Caco-2 (cell line): ENCODE results near the gene ALK. TPM values are rescaled to one million over a fixed set of nuclear protein-coding genes. Genes with fewer than 3 reads are reported as not detected.

Experiments
- BruUV-seq: library from RNA; stranded (reverse); fragments of 400-500 nt; replicated peaks from 2 replicates; lab custom pipeline; 2021; lab: Mats Ljungman, UMichigan
- CTCF ChIA-PET: fragments of 300-600 bp; sonication (Branson Sonifier 250); formaldehyde crosslinking; loops from one replicate; lab custom pipeline; 2022; ENCODE audit warnings: antibody characterized with exemption; lab: Charles Lee
- POLR2A ChIA-PET: fragments of 300-600 bp; sonication (Branson Sonifier 250); formaldehyde crosslinking; loops from one replicate; lab custom pipeline; 2022; ENCODE audit warnings: antibody characterized with exemption; lab: Charles Lee
- DNase-seq, 2 experiments: peaks; one replicate each; pipeline versions ENCODE4 v3.0.0 to v3.0.0-alpha.2; 2020 to 2022
- H3K27me3 ChIP-seq: replicated peaks from 2 replicates; pipeline ENCODE4 v1.6.0; 2011; ENCODE audit warnings: low read length; ENCODE audit not compliant: control insufficient read depth, insufficient read depth
- H3K36me3 ChIP-seq: 2 replicates; pipeline ENCODE4 v1.5.1; 2011; ENCODE audit warnings: low read length; ENCODE audit not compliant: control insufficient read depth, insufficient read depth
- H3K4me1 ChIP-seq: fragments of 250-450 bp; sonication (Bioruptor Pico); 2 replicates; pipeline ENCODE4 v1.5.1; 2020; ENCODE audit warnings: mild to moderate bottlenecking
- H3K4me3 ChIP-seq: 2 replicates; pipeline ENCODE4 v1.5.1; 2011; ENCODE audit warnings: low read depth, mild to moderate bottlenecking, control low read depth, low read length
- H3K9me3 ChIP-seq: fragments of 250-450 bp; sonication (Bioruptor Pico); 2 replicates; pipeline ENCODE4 v1.5.1; 2020; ENCODE audit warnings: mild to moderate bottlenecking, moderate library complexity
- H3K27ac Mint-ChIP-seq: one replicate; pipeline ENCODE4 v1.8.0; 2022; ENCODE audit warnings: mixed read lengths; ENCODE audit not compliant: unreplicated experiment
- H3K27me3 Mint-ChIP-seq: one replicate; pipeline ENCODE4 v1.8.0; 2022; ENCODE audit warnings: mixed read lengths; ENCODE audit not compliant: insufficient read depth, unreplicated experiment
- H3K36me3 Mint-ChIP-seq: one replicate; pipeline ENCODE4 v1.8.0; 2022; ENCODE audit warnings: mild to moderate bottlenecking, mixed read lengths; ENCODE audit not compliant: insufficient read depth, unreplicated experiment
- H3K4me1 Mint-ChIP-seq: one replicate; pipeline ENCODE4 v1.8.0; 2022; ENCODE audit warnings: low read depth, mixed read lengths; ENCODE audit not compliant: unreplicated experiment
- H3K4me3 Mint-ChIP-seq: one replicate; pipeline ENCODE4 v1.8.0; 2022; ENCODE audit warnings: mild to moderate bottlenecking, moderate library complexity, mixed read lengths; ENCODE audit not compliant: unreplicated experiment
- H3K9me3 Mint-ChIP-seq: one replicate; pipeline ENCODE4 v1.8.0; 2022; ENCODE audit warnings: mixed read lengths; ENCODE audit not compliant: unreplicated experiment
- CTCF ChIP-seq, 2 experiments: fragments of 200-600 bp in 1 of 2; IDR thresholded peaks; 1 replicate in 1 of 2; 2 replicates in 1 of 2; pipeline versions ENCODE4 v1.5.1 to v1.8.0; 2011 to 2022; ENCODE audit warnings: antibody characterized with exemption in 1 of 2, control low read depth in 1 of 2, inconsistent platforms in 1 of 2, low read depth in 1 of 2, low read length in 1 of 2, mild to moderate bottlenecking in 1 of 2, moderate library complexity in 1 of 2; ENCODE audit not compliant: insufficient read depth in 1 of 2, severe bottlenecking in 1 of 2, unreplicated experiment in 1 of 2
- intact Hi-C: fragments of 100-400 bp; cut with micrococcal nuclease; formaldehyde crosslinking; loops from one replicate; pipeline ENCODE4 v1.10.0; 2022; ENCODE audit not compliant: unreplicated experiment
- total RNA-seq: library from RNA; stranded (reverse); gene quantifications from 2 replicates; pipeline ENCODE4 v1.2.3, GENCODE V29; 2022

ALK gene
- total RNA-seq, 1 experiment from 2014 or later: 0.11 TPM

DNA sequence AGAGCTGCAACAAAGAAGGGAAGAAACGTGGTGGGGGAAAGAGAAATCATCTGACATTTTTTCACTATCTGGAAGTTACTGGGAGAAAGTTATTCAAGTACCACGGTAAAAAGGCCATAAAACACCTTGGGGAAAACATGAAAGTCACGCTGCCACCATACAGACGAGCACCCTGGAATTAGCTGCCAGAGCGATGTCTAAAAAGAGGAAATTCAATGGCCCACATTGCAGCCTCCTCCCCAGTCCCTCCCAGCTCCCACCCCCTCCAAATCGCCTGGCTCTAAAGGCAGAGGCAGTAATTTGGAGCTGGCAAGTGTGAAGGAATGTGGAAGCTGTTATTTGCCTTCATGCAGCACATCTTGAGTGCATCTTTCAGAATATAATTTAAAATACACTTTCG is 192.0 kb downstream of the ALK start:
- ChIA-PET CTCF (no interaction called here), POLR2A (no interaction called here)
- Mint-ChIP-seq H3K27ac (no peak overlapping the region), H3K4me3 (no peak overlapping the region), H3K4me1 (no peaks in the 10 kb centered on the region), H3K9me3 (no peaks in the 10 kb centered on the region), H3K36me3 (no peaks in the 10 kb centered on the region), H3K27me3 (peaks cover 5% of the 10 kb centered on the region)
- Histone ChIP-seq H3K4me3 (no peak overlapping the region), H3K9me3 (no peaks in the 10 kb centered on the region), H3K36me3 (no peaks in the 10 kb centered on the region), H3K4me1 (no peaks in the 10 kb centered on the region), H3K27me3 (peaks cover 1% of the 10 kb centered on the region; the same call in 1 of the 2 replicates)
- DNase-seq: no peak
- no peak for TF ChIP-seq CTCF (IDR thresholded peaks at IDR 0.05; ENCODE audit: insufficient read depth in 1 of 2, low read depth in 1 of 2, low read length in 1 of 2, severe bottlenecking in 1 of 2, unreplicated experiment in 1 of 2)
- intact Hi-C loops: no loop called here
- no TSS peak for BruUV-seq

DNA sequence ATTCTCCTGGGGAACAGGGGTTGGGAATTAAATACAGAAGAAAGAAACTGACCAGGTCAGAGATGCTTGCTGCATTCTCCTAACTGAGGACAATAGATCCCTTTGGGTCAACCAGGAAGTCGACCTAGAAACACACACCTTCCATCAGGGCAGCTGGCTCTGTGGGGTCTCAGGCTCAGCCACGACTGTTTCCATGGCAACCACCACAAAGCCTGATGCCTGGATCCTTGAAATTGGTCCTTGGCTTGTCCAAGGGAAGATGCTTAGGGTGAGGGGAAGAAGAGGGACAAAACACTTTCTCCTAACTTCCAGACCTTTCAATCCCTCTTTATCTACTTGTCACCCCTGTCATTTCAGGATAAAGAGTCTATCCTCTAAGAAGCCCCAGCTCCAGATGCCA is 194.4 kb downstream of the ALK start:
- POLR2A ChIA-PET: no interaction called here
- BruUV-seq: no TSS peak
- Histone ChIP-seq H3K4me1 (no peaks in the 10 kb centered on the region), H3K36me3 (no peaks in the 10 kb centered on the region), H3K9me3 (no peaks in the 10 kb centered on the region), H3K27me3 (peaks cover 1% of the 10 kb centered on the region; the same call in 1 of the 2 replicates), H3K4me3 (no peak overlapping the region)
- peaks cover 17% of the 10 kb centered on the region for H3K27me3 Mint-ChIP-seq
- CTCF ChIA-PET: no interaction called here
- no peak overlapping the region for H3K4me3 Mint-ChIP-seq
- no peak overlapping the region for H3K27ac Mint-ChIP-seq
- no peaks in the 10 kb centered on the region for H3K36me3 Mint-ChIP-seq
- H3K9me3 Mint-ChIP-seq: no peaks in the 10 kb centered on the region
- no peak for DNase-seq
- intact Hi-C loops: no loop called here
- TF ChIP-seq CTCF (IDR thresholded peaks at IDR 0.05; ENCODE audit: insufficient read depth in 1 of 2, low read depth in 1 of 2, low read length in 1 of 2, severe bottlenecking in 1 of 2, unreplicated experiment in 1 of 2): no peak
- no peaks in the 10 kb centered on the region for H3K4me1 Mint-ChIP-seq

DNA sequence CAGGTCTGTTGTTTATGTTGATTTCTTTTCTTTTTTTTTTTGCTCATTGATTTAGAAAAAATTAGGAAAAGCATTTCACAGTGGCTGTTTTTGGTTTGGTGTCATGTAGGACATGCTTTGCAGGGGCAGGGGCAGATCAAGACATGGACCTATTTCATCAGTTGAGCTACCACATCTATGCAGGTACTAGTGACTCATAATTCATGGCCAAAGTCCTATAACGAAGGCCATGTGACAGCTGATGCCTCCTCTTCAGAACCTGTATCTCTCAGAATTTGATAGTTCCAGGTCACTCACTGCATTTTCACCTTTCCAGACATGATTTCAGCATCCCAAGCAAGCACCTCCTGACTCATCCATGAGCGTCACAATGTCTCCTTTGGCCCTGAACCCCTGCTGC is 195.8 kb downstream of the ALK start:
- no peaks in the 10 kb centered on the region for H3K9me3 Mint-ChIP-seq
- H3K27ac Mint-ChIP-seq: no peak overlapping the region
- H3K36me3 Mint-ChIP-seq: no peaks in the 10 kb centered on the region
- TF ChIP-seq CTCF (IDR thresholded peaks at IDR 0.05; ENCODE audit: insufficient read depth in 1 of 2, low read depth in 1 of 2, low read length in 1 of 2, severe bottlenecking in 1 of 2, unreplicated experiment in 1 of 2): no peak
- no peak for DNase-seq
- Histone ChIP-seq H3K27me3 (peaks cover 1% of the 10 kb centered on the region; the same call in 1 of the 2 replicates), H3K36me3 (no peaks in the 10 kb centered on the region), H3K9me3 (no peaks in the 10 kb centered on the region), H3K4me1 (no peaks in the 10 kb centered on the region), H3K4me3 (no peak overlapping the region)
- POLR2A ChIA-PET: no interaction called here
- BruUV-seq: no TSS peak
- CTCF ChIA-PET: no interaction called here
- H3K4me3 Mint-ChIP-seq: no peak overlapping the region
- H3K4me1 Mint-ChIP-seq: no peaks in the 10 kb centered on the region
- H3K27me3 Mint-ChIP-seq: peaks cover 24% of the 10 kb centered on the region
- intact Hi-C loops: no loop called here
